Natural killer cell (primary cell): Measurements from ENCODE around the gene ALDH6A1. TPM values are rescaled to one million over a fixed set of nuclear protein-coding genes. Genes with fewer than 3 reads are reported as not detected.

ENCODE experiments used
- ATAC-seq, 3 donors: fragments of 150-1000 bp in 2 of 3; fragments of 200-7000 bp in 1 of 3; cut with Tn5 transposase; 1 replicate in 1 of 3; 2 replicates in 2 of 3; pipeline ENCODE4 v1.10.0; 2021; ENCODE audit warnings: mild to moderate bottlenecking in 2 of 3, moderate library complexity in 2 of 3
- DNase-seq, 2 donors: peaks; one replicate each; pipeline versions ENCODE4 v3.0.0 to v3.0.0-alpha.2; 2013 to 2021; ENCODE audit warnings: mixed read lengths in 1 of 2
- H3K27ac ChIP-seq: one replicate; pipeline ENCODE4 v1.5.1; 2013; ENCODE audit warnings: mild to moderate bottlenecking, low read length
- H3K27me3 ChIP-seq: one replicate; pipeline ENCODE4 v1.6.1; 2013; ENCODE audit warnings: low read length; ENCODE audit not compliant: control insufficient read depth, insufficient read depth
- H3K36me3 ChIP-seq: one replicate; pipeline ENCODE4 v1.6.1; 2013; ENCODE audit warnings: low read length; ENCODE audit not compliant: control insufficient read depth, insufficient read depth
- H3K4me1 ChIP-seq: one replicate; pipeline ENCODE4 v1.6.1; 2013; ENCODE audit warnings: low read length; ENCODE audit not compliant: control insufficient read depth, insufficient read depth
- H3K4me3 ChIP-seq: one replicate; pipeline ENCODE4 v1.5.1; 2013; ENCODE audit warnings: low read length
- H3K9me3 ChIP-seq: one replicate; pipeline ENCODE4 v1.6.1; 2013; ENCODE audit warnings: low read length; ENCODE audit not compliant: control insufficient read depth, insufficient read depth
- H3K27ac Mint-ChIP-seq, 2 donors: one replicate each; pipeline ENCODE4 v1.8.0; 2022; ENCODE audit warnings: mild to moderate bottlenecking in 2 of 2, mixed read lengths in 2 of 2, moderate library complexity in 1 of 2
- H3K27me3 Mint-ChIP-seq, 2 donors: one replicate each; pipeline ENCODE4 v1.8.0; 2022; ENCODE audit warnings: low read depth in 2 of 2, mixed read lengths in 2 of 2
- H3K36me3 Mint-ChIP-seq: one replicate; pipeline ENCODE4 v1.8.0; 2022; ENCODE audit warnings: mixed read lengths
- H3K4me1 Mint-ChIP-seq, 2 donors: one replicate each; pipeline ENCODE4 v1.8.0; 2022; ENCODE audit warnings: mixed read lengths in 2 of 2
- H3K4me3 Mint-ChIP-seq: one replicate; pipeline ENCODE4 v1.8.0; 2022; ENCODE audit warnings: mild to moderate bottlenecking, moderate library complexity, mixed read lengths
- H3K9me3 Mint-ChIP-seq, 2 donors: one replicate each; pipeline ENCODE4 v1.8.0; 2022; ENCODE audit warnings: mixed read lengths in 2 of 2
- CTCF ChIP-seq: fragments of 200-600 bp; IDR thresholded peaks from one replicate; pipeline ENCODE4 v1.8.0; 2022; ENCODE audit warnings: antibody characterized with exemption
- WGBS: methylation state at CpG from one replicate; pipeline ENCODE4 v1.1.7; 2013; ENCODE audit warnings: missing lambda C conversion rate; ENCODE audit not compliant: insufficient coverage; 5-methylcytosine and 5-hydroxymethylcytosine counted together
- intact Hi-C: fragments of 100-400 bp; cut with micrococcal nuclease; formaldehyde crosslinking; loops from one replicate; pipeline ENCODE4 v1.14.2; 2022
- total RNA-seq, 4 donors: library from RNA; stranded (reverse); fragments of 120-200 nt in 1 of 4; gene quantifications; one replicate each; pipeline versions ENCODE4 v1.2.3 to v1.2.4, GENCODE V29; 2013 to 2022

ALDH6A1 gene
- total RNA-seq, 3 donors from 2014 or later (not counting 1 experiment from before 2014, with no cell fraction given): 8.5 to 9.6 (median 9.5) TPM

- Histone ChIP-seq H3K4me1 (no peaks in the 10 kb centered on the region), H3K27me3 (no peaks in the 10 kb centered on the region), H3K4me3 (no peak overlapping the region), H3K36me3 (peaks cover 31% of the 10 kb centered on the region), H3K9me3 (no peaks in the 10 kb centered on the region), H3K27ac (no peak overlapping the region)
- ATAC-seq (no peak), DNase-seq (no peak)
- no peaks in the 10 kb centered on the region for H3K9me3 Mint-ChIP-seq
- intact Hi-C loops: no loop called here
- peaks cover 20% of the 10 kb centered on the region for H3K36me3 Mint-ChIP-seq
- TF ChIP-seq CTCF: no peak
- 100% methylated on average over 1 of the region's 3 CpGs for WGBS
- no peak overlapping the region for H3K27ac Mint-ChIP-seq
- no peak overlapping the region for H3K4me3 Mint-ChIP-seq
- H3K4me1 Mint-ChIP-seq: no peaks in the 10 kb centered on the region
- H3K27me3 Mint-ChIP-seq: no peaks in the 10 kb centered on the region
These were observed 19.4 kb downstream of the ALDH6A1 start for GRCh38 chr14:74064883-74065282.

- DNase-seq (no peak), ATAC-seq (no peak)
- H3K9me3 ChIP-seq: no peaks in the 10 kb centered on the region
- Mint-ChIP-seq H3K4me3 (no peak overlapping the region), H3K27ac (no peak overlapping the region), H3K4me1 (no peaks in the 10 kb centered on the region), H3K36me3 (peaks cover 21% of the 10 kb centered on the region), H3K9me3 (no peaks in the 10 kb centered on the region), H3K27me3 (no peaks in the 10 kb centered on the region)
- H3K36me3 ChIP-seq: peaks cover 34% of the 10 kb centered on the region
- H3K4me1 ChIP-seq: no peaks in the 10 kb centered on the region
- TF ChIP-seq CTCF: no peak
- intact Hi-C loops: no loop called here
- no peak overlapping the region for H3K27ac ChIP-seq
- no peaks in the 10 kb centered on the region for H3K27me3 ChIP-seq
- no peak overlapping the region for H3K4me3 ChIP-seq
These were observed 19.8 kb downstream of the ALDH6A1 start for GRCh38 chr14:74064426-74064825.

- Histone ChIP-seq H3K9me3 (no peaks in the 10 kb centered on the region), H3K36me3 (peaks cover 39% of the 10 kb centered on the region), H3K27ac (no peak overlapping the region), H3K27me3 (no peaks in the 10 kb centered on the region), H3K4me1 (no peaks in the 10 kb centered on the region), H3K4me3 (no peak overlapping the region)
- DNase-seq (no peak), ATAC-seq (no peak)
- intact Hi-C loops: no loop called here
- Mint-ChIP-seq H3K27me3 (no peaks in the 10 kb centered on the region), H3K27ac (no peak overlapping the region), H3K4me3 (no peak overlapping the region), H3K9me3 (no peaks in the 10 kb centered on the region), H3K4me1 (no peaks in the 10 kb centered on the region), H3K36me3 (peaks cover 21% of the 10 kb centered on the region)
- TF ChIP-seq CTCF: no peak
- 96% methylated on average over 2 of the region's 2 CpGs for WGBS
These were observed 21.5 kb downstream of the ALDH6A1 start for GRCh38 chr14:74062809-74063150.

- Histone ChIP-seq H3K4me3 (no peak overlapping the region), H3K36me3 (no peaks in the 10 kb centered on the region), H3K9me3 (no peaks in the 10 kb centered on the region), H3K27ac (no peak overlapping the region), H3K4me1 (no peaks in the 10 kb centered on the region), H3K27me3 (no peaks in the 10 kb centered on the region)
- 56% methylated on average over 1 of the region's 3 CpGs for WGBS
- no peak overlapping the region for H3K27ac Mint-ChIP-seq
- no peak overlapping the region for H3K4me3 Mint-ChIP-seq
- intact Hi-C loops: no loop called here
- TF ChIP-seq CTCF: no peak
- ATAC-seq: no peak
- no peaks in the 10 kb centered on the region for H3K9me3 Mint-ChIP-seq
- no peaks in the 10 kb centered on the region for H3K36me3 Mint-ChIP-seq
- H3K4me1 Mint-ChIP-seq: no peaks in the 10 kb centered on the region
- no peaks in the 10 kb centered on the region for H3K27me3 Mint-ChIP-seq
- DNase-seq: no peak
These were observed 34.3 kb downstream of the ALDH6A1 start for GRCh38 chr14:74049876-74050495.
